Peyer's patch (tissue), 4 donors: Measurements from ENCODE around the gene B3GALNT1.

Experiments used
- CTCF ChIP-seq, 6 experiments: fragments of 450-650 bp in 4 of 6; fragments of 200-600 bp in 2 of 6; sonication (generic) in 1 of 6; IDR thresholded peaks; one replicate each; pipeline ENCODE4 v1.5.1; 2017 to 2019; ENCODE audit warnings: antibody characterized with exemption in 6 of 6, mild to moderate bottlenecking in 3 of 6, moderate library complexity in 1 of 6
- POLR2A ChIP-seq, 2 donors: fragments of 450-650 bp; IDR thresholded peaks; one replicate each; pipeline ENCODE4 v1.5.1; 2017; ENCODE audit warnings: antibody characterized with exemption in 2 of 2, mild to moderate bottlenecking in 2 of 2, moderate library complexity in 2 of 2

GRCh38 chr3:161108840-161109239, 3.7 kb upstream of the B3GALNT1 start:
- TF ChIP-seq CTCF (IDR thresholded peaks at IDR 0.05): no peak
- no peak for TF ChIP-seq POLR2A (IDR thresholded peaks at IDR 0.05)
